NCI-H1105 (cell line): ENCODE results near the gene UGT1A10.
"Not testable (repeated sequence)": the region's sequence is repeated elsewhere in the genome, so short reads cannot be mapped to it uniquely, and the experiment has no call there.

Source experiments
- DNase-seq: peaks from one replicate; lab custom pipeline; 2025; lab: John Stamatoyannopoulos, UW

Gene UGT1A10

GRCh38 chr2:233692648-233693047 is 56.4 kb downstream of the UGT1A10 start, which contains the start of gene UGT1A6:
Gene UGT1A6 (plus strand): TSS chr2:233692890. CDS start chr2:233693005, 115 bp downstream.
- DNase-seq = no peak

GRCh38 chr2:233693963-233694362 is 57.7 kb downstream of the UGT1A10 start:
- no peak for DNase-seq

- no peak for DNase-seq
Observed at GRCh38 chr2:233698740-233699139, 62.5 kb downstream of the UGT1A10 start.

- DNase-seq = no peak
Observed at GRCh38 chr2:233699424-233700027, 63.3 kb downstream of the UGT1A10 start.

GRCh38 chr2:233700028-233700635 is 63.9 kb downstream of the UGT1A10 start:
- DNase-seq = peak; percentile 6

- not testable (repeated sequence) for DNase-seq
Observed at GRCh38 chr2:233700842-233701241, 64.6 kb downstream of the UGT1A10 start.

GRCh38 chr2:233702238-233702637 is 66.0 kb downstream of the UGT1A10 start:
- DNase-seq = no peak

GRCh38 chr2:233705911-233706506 is 69.8 kb downstream of the UGT1A10 start:
- no peak for DNase-seq

GRCh38 chr2:233706720-233707119 is 70.5 kb downstream of the UGT1A10 start:
- no peak for DNase-seq

GRCh38 chr2:233707940-233708644 is 71.8 kb downstream of the UGT1A10 start:
- no peak for DNase-seq

- no peak for DNase-seq
Observed at GRCh38 chr2:233708942-233709341, 72.7 kb downstream of the UGT1A10 start.

GRCh38 chr2:233711312-233712008 is 75.2 kb downstream of the UGT1A10 start:
- peak; percentile 63 for DNase-seq

- no peak for DNase-seq
Observed at GRCh38 chr2:233712611-233713261, 76.5 kb downstream of the UGT1A10 start, which contains the start of gene UGT1A5. Gene UGT1A5 (plus strand): TSS chr2:233712907. CDS start chr2:233712992, 85 bp downstream.

- no peak for DNase-seq
Observed at GRCh38 chr2:233713262-233713615, 77.0 kb downstream of the UGT1A10 start.

GRCh38 chr2:233714121-233714520 is 77.9 kb downstream of the UGT1A10 start:
- DNase-seq = no peak

GRCh38 chr2:233718552-233718951 is 82.3 kb downstream of the UGT1A10 start, which contains the start of gene UGT1A4:
Gene UGT1A4 (plus strand): TSS chr2:233718736. CDS start chr2:233718821, 85 bp downstream.
- DNase-seq = no peak

GRCh38 chr2:233728723-233729301 is 92.6 kb downstream of the UGT1A10 start, which contains the start of gene UGT1A3:
Gene UGT1A3 (plus strand): TSS chr2:233729042. CDS start chr2:233729127, 85 bp downstream.
- DNase-seq = no peak

GRCh38 chr2:233736868-233737653 is 100.8 kb downstream of the UGT1A10 start:
- DNase-seq = not testable (repeated sequence)

GRCh38 chr2:233740870-233741269 is 104.6 kb downstream of the UGT1A10 start:
- DNase-seq = no peak
